ENCODE results near the gene PMVK. TPM values are rescaled to one million over a fixed set of nuclear protein-coding genes. Genes with fewer than 3 reads are reported as not detected.

Gene PMVK
- total RNA-seq, 1 experiment from 2014 or later: 26.3 TPM

DNA sequence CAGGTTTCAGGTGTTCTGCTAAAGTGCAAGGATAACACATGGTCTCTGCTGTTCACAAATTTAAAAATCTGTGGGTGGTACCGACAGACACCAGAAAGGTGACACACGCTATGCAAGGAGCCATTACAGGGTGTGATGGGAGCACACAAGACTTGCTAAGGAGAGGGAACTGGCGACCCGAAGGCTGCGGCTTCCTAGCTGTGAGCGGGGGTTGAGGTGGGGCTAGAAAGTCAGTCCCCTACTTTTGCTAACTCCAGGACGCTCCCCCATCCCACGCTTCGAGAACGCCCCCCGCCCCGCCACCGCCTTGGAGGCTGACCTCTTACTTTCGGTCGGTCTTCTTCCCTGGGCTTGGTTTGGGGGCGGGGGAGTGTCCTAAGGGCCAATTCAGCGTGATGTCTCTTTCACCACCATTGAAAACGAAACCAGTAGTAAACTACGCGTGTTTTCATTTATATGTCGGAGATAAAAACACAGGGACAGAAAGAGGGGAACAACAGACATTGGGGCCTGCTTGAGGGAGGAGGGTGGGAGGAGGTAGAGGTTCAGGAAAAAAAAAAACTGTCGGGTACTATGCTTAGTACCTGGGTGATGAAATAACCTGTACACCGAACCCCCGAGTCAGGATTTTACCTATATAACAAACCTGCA is 39.0 kb upstream of the PMVK start:
- DNase-seq: no peak
- peak overlapping the region; percentile 64; the same call in 1 of the 2 replicates for H3K14ac ChIP-seq (ENCODE audit: insufficient read depth, low read length)
- H3K27ac ChIP-seq (ENCODE audit: insufficient read length, low read depth, low read length): peak overlapping the region; percentile 49
- Mint-ChIP-seq H3K4me3 (no peak overlapping the region), H3K4me1 (peaks cover 26 to 28% of the 10 kb centered on the region in 2 experiments), H3K27me3 (ENCODE audit: low read depth) (no peaks in the 10 kb centered on the region), H3K27ac (no peak overlapping the region), H3K9me3 (no peaks in the 10 kb centered on the region), H3K36me3 (ENCODE audit: insufficient read depth in 1 of 3, low read depth in 3 of 3) (peaks cover 19 to 36% (median 31%) of the 10 kb centered on the region in 3 experiments; a peak in 6 of 7 replicates)
- no peak overlapping the region for H2BK15ac ChIP-seq (ENCODE audit: low read depth, low read length)
- no peak overlapping the region for H2BK12ac ChIP-seq (ENCODE audit: insufficient read length, low read depth, low read length)
- H4K8ac ChIP-seq (replicated peaks; ENCODE audit: insufficient read length, low read depth, low read length): no peak overlapping the region
- peaks cover 4% of the 10 kb centered on the region; the same call in 1 of the 2 replicates for H3K4me1 ChIP-seq (ENCODE audit: insufficient read depth, low read length)
- WGBS (ENCODE audit: extremely low coverage, insufficient read length, low lambda C conversion rate): no CpG with 5 or more reads among the region's 24 CpGs
- H3K9ac ChIP-seq (ENCODE audit: extremely low read depth, insufficient read length, low read length): peak overlapping the region; percentile 93
- H2AFZ ChIP-seq (ENCODE audit: low read length): no peak overlapping the region
- no peak overlapping the region for H2BK20ac ChIP-seq (ENCODE audit: low read depth, low read length, poor library complexity, severe bottlenecking)
- no peak overlapping the region for H2AK5ac ChIP-seq (ENCODE audit: insufficient read length, low read length)
- no peak overlapping the region for H3T11ph ChIP-seq (ENCODE audit: low read length)
- H3K79me1 ChIP-seq (ENCODE audit: insufficient read depth, low read depth, low read length, poor library complexity, severe bottlenecking): no peaks in the 10 kb centered on the region
- peaks cover 24% of the 10 kb centered on the region for H3K79me2 ChIP-seq (ENCODE audit: insufficient read depth, low read length)
- no peak overlapping the region for H3K23ac ChIP-seq (ENCODE audit: insufficient read length, low read depth, low read length)
- H3K27me3 ChIP-seq (ENCODE audit: insufficient read depth, low read length): no peaks in the 10 kb centered on the region
- no peak overlapping the region for H4K91ac ChIP-seq (ENCODE audit: insufficient read length, low read depth, low read length)
- H4K5ac ChIP-seq (ENCODE audit: insufficient read length, low read depth, low read length): no peak overlapping the region
- no peak overlapping the region for H3K4ac ChIP-seq (ENCODE audit: low read depth, low read length)
- peak overlapping the region; percentile 87 for H3K4me2 ChIP-seq (ENCODE audit: insufficient read depth, insufficient read length, low read length)
- H3K23me2 ChIP-seq (ENCODE audit: insufficient read length, low read depth, low read length, poor library complexity, severe bottlenecking): peaks cover 26% of the 10 kb centered on the region
- no peak overlapping the region for H2BK120ac ChIP-seq (ENCODE audit: low read depth, low read length, poor library complexity, severe bottlenecking)
- peak overlapping the region; percentile 25 for H3K18ac ChIP-seq (ENCODE audit: insufficient read length, low read depth, low read length)
- no peak overlapping the region for H2BK5ac ChIP-seq (ENCODE audit: insufficient read length, low read length)
- TF ChIP-seq, protein P1, sequence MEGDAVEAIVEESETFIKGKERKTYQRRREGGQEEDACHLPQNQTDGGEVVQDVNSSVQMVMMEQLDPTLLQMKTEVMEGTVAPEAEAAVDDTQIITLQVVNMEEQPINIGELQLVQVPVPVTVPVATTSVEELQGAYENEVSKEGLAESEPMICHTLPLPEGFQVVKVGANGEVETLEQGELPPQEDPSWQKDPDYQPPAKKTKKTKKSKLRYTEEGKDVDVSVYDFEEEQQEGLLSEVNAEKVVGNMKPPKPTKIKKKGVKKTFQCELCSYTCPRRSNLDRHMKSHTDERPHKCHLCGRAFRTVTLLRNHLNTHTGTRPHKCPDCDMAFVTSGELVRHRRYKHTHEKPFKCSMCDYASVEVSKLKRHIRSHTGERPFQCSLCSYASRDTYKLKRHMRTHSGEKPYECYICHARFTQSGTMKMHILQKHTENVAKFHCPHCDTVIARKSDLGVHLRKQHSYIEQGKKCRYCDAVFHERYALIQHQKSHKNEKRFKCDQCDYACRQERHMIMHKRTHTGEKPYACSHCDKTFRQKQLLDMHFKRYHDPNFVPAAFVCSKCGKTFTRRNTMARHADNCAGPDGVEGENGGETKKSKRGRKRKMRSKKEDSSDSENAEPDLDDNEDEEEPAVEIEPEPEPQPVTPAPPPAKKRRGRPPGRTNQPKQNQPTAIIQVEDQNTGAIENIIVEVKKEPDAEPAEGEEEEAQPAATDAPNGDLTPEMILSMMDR (conservative IDR thresholded peaks at IDR 0.05): no peak
- no peaks in the 10 kb centered on the region for H4K20me1 ChIP-seq (ENCODE audit: control insufficient read depth, insufficient read depth, insufficient read length)
- no peak overlapping the region for H3K56ac ChIP-seq (ENCODE audit: insufficient read length, low read depth, low read length)
- H3K9me3 ChIP-seq (ENCODE audit: control insufficient read depth, low read depth, low read length): no peaks in the 10 kb centered on the region

Data from H9 (cell line).